ENCODE results near the gene CCDC60.

GRCh38 chr12:119363037-119363436, 28.5 kb downstream of the CCDC60 start:
- TF ChIP-seq CTCF (IDR thresholded peaks at IDR 0.05) (no peak), POLR2A (IDR thresholded peaks at IDR 0.05) (no peak)

Data from lower leg skin (tissue), 3 donors.